D721Med (cell line): ENCODE data around the gene GNG7.

Source experiments
- DNase-seq: peaks from one replicate; pipeline ENCODE4 v3.0.0; 2011; ENCODE audit warnings: low spot score; ENCODE audit not compliant: insufficient read length
- FAIRE-seq: peaks from 2 replicates; lab custom pipeline; 2011; peaks lifted over from hg19 to GRCh38; lab: Jason Lieb, UNC
- CTCF ChIP-seq: IDR thresholded peaks from 2 replicates; pipeline ENCODE4 v1.5.1; 2012; ENCODE audit warnings: mild to moderate bottlenecking, control low read depth; ENCODE audit not compliant: insufficient read depth; ENCODE audit errors: missing control alignments

The GNG7 gene

GRCh38 chr19:2554856-2555255, 147.6 kb downstream of the GNG7 start:
- FAIRE-seq (no peak), DNase-seq (no peak)
- TF ChIP-seq CTCF, result no peak

GRCh38 chr19:2553510-2553909, 149.0 kb downstream of the GNG7 start:
- FAIRE-seq (no peak), DNase-seq (no peak)
- TF ChIP-seq CTCF, result no peak

GRCh38 chr19:2552859-2553258, 149.6 kb downstream of the GNG7 start:
- FAIRE-seq, result no peak

GRCh38 chr19:2551864-2552185, 150.7 kb downstream of the GNG7 start:
- FAIRE-seq (no peak), DNase-seq (no peak)
- TF ChIP-seq CTCF, result no peak

More at GRCh38 chr19:2552859-2553258, 149.6 kb downstream of the GNG7 start:
- no peak for DNase-seq
- TF ChIP-seq CTCF, result no peak

DNA sequence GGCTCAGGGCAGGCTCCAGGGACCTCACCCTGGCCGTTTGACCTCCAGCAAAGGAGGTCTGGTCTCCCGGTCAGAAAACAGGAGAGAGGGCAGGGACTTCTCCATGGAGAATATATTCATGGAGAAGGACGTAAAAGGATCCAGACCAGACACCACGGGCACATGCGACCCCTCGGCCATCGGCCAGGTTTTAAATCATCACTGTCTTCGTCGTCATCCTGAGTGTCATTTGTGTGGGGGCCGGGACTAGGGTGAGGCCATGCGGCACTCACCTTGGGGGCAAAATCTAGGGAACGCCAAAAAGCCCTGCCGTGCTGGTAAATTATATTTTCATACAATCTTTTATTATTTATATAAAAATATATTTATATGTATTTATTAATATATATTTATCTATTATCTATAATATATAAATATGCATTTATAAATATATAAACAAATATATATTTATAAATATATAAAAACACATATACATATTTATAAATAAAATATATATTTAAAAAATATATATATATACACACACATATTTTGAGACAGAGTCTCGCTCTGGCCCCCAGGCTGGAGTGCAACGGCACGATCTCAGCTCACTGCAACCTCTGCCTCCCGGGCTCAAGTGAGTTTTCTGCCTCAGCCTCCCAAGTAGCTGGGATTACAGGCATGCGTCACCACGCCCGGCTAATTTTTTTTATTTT, 151.2 kb downstream of the GNG7 start:
- no peak for TF ChIP-seq CTCF

DNA sequence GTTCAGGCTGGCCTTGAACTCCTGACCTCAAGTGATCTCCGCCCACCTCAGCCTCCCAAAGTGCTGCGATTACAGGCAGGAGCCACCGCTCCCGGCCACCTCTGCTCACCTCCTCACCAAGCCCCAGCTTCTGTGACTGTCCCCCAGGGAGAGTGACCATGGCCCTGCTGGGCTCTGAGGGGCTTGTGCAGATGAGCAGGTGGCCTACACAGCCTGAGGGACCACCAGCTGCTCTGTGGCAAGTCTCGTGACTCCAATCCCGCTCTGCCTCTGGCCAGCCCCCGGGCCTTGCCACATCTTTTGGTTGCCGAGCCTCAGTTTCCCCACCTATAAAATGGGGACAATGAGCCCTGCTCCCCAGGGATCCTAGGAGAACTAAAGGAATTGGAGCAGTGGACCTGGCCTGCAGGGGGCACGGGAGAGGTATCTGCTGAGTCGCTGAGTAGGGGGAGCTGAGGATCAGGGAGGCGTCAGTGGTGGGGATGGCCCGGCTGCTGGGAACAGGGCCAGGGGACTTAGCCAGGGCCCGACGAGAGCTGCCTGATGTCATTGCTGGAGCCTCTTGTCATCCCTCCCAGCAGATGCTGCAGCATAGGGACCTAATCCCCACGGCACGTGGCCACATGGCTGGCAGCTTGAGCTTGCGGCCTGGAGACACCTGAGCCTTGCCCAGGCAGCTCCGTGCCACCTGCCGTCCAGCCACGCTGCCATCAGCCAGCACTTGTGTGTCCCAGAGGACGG, 151.9 kb downstream of the GNG7 start:
- FAIRE-seq (no peak), DNase-seq (peak; percentile 94)

More for the DNA sequence above, 151.2 kb downstream of the GNG7 start:
- DNase-seq (no peak), FAIRE-seq (no peak)

More for the DNA sequence above, 151.9 kb downstream of the GNG7 start:
- TF ChIP-seq CTCF, result peak; percentile 55
